22Rv1 (cell line): ENCODE measurements around the gene ACP6.

Source experiments
- CTCF ChIP-seq: fragments of 450-650 bp; IDR thresholded peaks from 2 replicates; pipeline ENCODE4 v1.5.1; 2017; ENCODE audit warnings: mild to moderate bottlenecking
- ZFX ChIP-seq: fragments of 450-650 bp; IDR thresholded peaks from 2 replicates; pipeline ENCODE4 v1.6.1; 2017; ENCODE audit warnings: antibody characterized with exemption, borderline replicate concordance

- TF ChIP-seq CTCF (no peak), ZFX (no peak)
Measured at GRCh38 chr1:147647796-147648633, 22.3 kb downstream of the ACP6 start.
